Caco-2 (cell line): ENCODE results near the gene CYTH2. TPM values are rescaled to one million over a fixed set of nuclear protein-coding genes. Genes with fewer than 3 reads are reported as not detected.
A peak's percentile ranks its signal among the peaks of the same experiment; 100 is the strongest.

Experiments
- BruUV-seq: library from RNA; stranded (reverse); fragments of 400-500 nt; replicated peaks from 2 replicates; lab custom pipeline; 2021; lab: Mats Ljungman, UMichigan
- CTCF ChIA-PET: fragments of 300-600 bp; sonication (Branson Sonifier 250); formaldehyde crosslinking; loops from one replicate; lab custom pipeline; 2022; ENCODE audit warnings: antibody characterized with exemption; lab: Charles Lee
- POLR2A ChIA-PET: fragments of 300-600 bp; sonication (Branson Sonifier 250); formaldehyde crosslinking; loops from one replicate; lab custom pipeline; 2022; ENCODE audit warnings: antibody characterized with exemption; lab: Charles Lee
- DNase-seq, 2 experiments: peaks; one replicate each; pipeline versions ENCODE4 v3.0.0 to v3.0.0-alpha.2; 2020 to 2022
- H3K27me3 ChIP-seq: replicated peaks from 2 replicates; pipeline ENCODE4 v1.6.0; 2011; ENCODE audit warnings: low read length; ENCODE audit not compliant: control insufficient read depth, insufficient read depth
- H3K36me3 ChIP-seq: 2 replicates; pipeline ENCODE4 v1.5.1; 2011; ENCODE audit warnings: low read length; ENCODE audit not compliant: control insufficient read depth, insufficient read depth
- H3K4me1 ChIP-seq: fragments of 250-450 bp; sonication (Bioruptor Pico); 2 replicates; pipeline ENCODE4 v1.5.1; 2020; ENCODE audit warnings: mild to moderate bottlenecking
- H3K4me3 ChIP-seq: 2 replicates; pipeline ENCODE4 v1.5.1; 2011; ENCODE audit warnings: low read depth, mild to moderate bottlenecking, control low read depth, low read length
- H3K9me3 ChIP-seq: fragments of 250-450 bp; sonication (Bioruptor Pico); 2 replicates; pipeline ENCODE4 v1.5.1; 2020; ENCODE audit warnings: mild to moderate bottlenecking, moderate library complexity
- H3K27ac Mint-ChIP-seq: one replicate; pipeline ENCODE4 v1.8.0; 2022; ENCODE audit warnings: mixed read lengths; ENCODE audit not compliant: unreplicated experiment
- H3K27me3 Mint-ChIP-seq: one replicate; pipeline ENCODE4 v1.8.0; 2022; ENCODE audit warnings: mixed read lengths; ENCODE audit not compliant: insufficient read depth, unreplicated experiment
- H3K36me3 Mint-ChIP-seq: one replicate; pipeline ENCODE4 v1.8.0; 2022; ENCODE audit warnings: mild to moderate bottlenecking, mixed read lengths; ENCODE audit not compliant: insufficient read depth, unreplicated experiment
- H3K4me1 Mint-ChIP-seq: one replicate; pipeline ENCODE4 v1.8.0; 2022; ENCODE audit warnings: low read depth, mixed read lengths; ENCODE audit not compliant: unreplicated experiment
- H3K4me3 Mint-ChIP-seq: one replicate; pipeline ENCODE4 v1.8.0; 2022; ENCODE audit warnings: mild to moderate bottlenecking, moderate library complexity, mixed read lengths; ENCODE audit not compliant: unreplicated experiment
- H3K9me3 Mint-ChIP-seq: one replicate; pipeline ENCODE4 v1.8.0; 2022; ENCODE audit warnings: mixed read lengths; ENCODE audit not compliant: unreplicated experiment
- intact Hi-C: fragments of 100-400 bp; cut with micrococcal nuclease; formaldehyde crosslinking; loops from one replicate; pipeline ENCODE4 v1.10.0; 2022; ENCODE audit not compliant: unreplicated experiment
- total RNA-seq: library from RNA; stranded (reverse); gene quantifications from 2 replicates; pipeline ENCODE4 v1.2.3, GENCODE V29; 2022
- TF ChIP-seq, protein P1 (sequence below), 2 experiments: fragments of 200-600 bp in 1 of 2; IDR thresholded peaks; 1 replicate in 1 of 2; 2 replicates in 1 of 2; pipeline versions ENCODE4 v1.5.1 to v1.8.0; 2011 to 2022; ENCODE audit warnings: antibody characterized with exemption in 1 of 2, control low read depth in 1 of 2, inconsistent platforms in 1 of 2, low read depth in 1 of 2, low read length in 1 of 2, mild to moderate bottlenecking in 1 of 2, moderate library complexity in 1 of 2; ENCODE audit not compliant: insufficient read depth in 1 of 2, severe bottlenecking in 1 of 2, unreplicated experiment in 1 of 2

The CYTH2 gene
- total RNA-seq, 1 experiment from 2014 or later, result 74.6 TPM

GRCh38 chr19:48480558-48481500 is 11.7 kb downstream of the CYTH2 start:
- intact Hi-C loops, result no loop called here
- no peaks in the 10 kb centered on the region for H3K27me3 Mint-ChIP-seq
- no peaks in the 10 kb centered on the region for H3K36me3 ChIP-seq
- peaks cover 77% of the 10 kb centered on the region for H3K36me3 Mint-ChIP-seq
- H3K4me3 ChIP-seq, result no peak overlapping the region
- no peak for DNase-seq
- H3K27me3 ChIP-seq, result no peaks in the 10 kb centered on the region
- H3K4me1 Mint-ChIP-seq, result peaks cover 6% of the 10 kb centered on the region
- no peaks in the 10 kb centered on the region for H3K9me3 Mint-ChIP-seq
- TF ChIP-seq, protein P1, sequence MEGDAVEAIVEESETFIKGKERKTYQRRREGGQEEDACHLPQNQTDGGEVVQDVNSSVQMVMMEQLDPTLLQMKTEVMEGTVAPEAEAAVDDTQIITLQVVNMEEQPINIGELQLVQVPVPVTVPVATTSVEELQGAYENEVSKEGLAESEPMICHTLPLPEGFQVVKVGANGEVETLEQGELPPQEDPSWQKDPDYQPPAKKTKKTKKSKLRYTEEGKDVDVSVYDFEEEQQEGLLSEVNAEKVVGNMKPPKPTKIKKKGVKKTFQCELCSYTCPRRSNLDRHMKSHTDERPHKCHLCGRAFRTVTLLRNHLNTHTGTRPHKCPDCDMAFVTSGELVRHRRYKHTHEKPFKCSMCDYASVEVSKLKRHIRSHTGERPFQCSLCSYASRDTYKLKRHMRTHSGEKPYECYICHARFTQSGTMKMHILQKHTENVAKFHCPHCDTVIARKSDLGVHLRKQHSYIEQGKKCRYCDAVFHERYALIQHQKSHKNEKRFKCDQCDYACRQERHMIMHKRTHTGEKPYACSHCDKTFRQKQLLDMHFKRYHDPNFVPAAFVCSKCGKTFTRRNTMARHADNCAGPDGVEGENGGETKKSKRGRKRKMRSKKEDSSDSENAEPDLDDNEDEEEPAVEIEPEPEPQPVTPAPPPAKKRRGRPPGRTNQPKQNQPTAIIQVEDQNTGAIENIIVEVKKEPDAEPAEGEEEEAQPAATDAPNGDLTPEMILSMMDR (IDR thresholded peaks at IDR 0.05; ENCODE audit: insufficient read depth in 1 of 2, low read depth in 1 of 2, low read length in 1 of 2, severe bottlenecking in 1 of 2, unreplicated experiment in 1 of 2), result no peak
- peak overlapping the region; percentile 38 for H3K27ac Mint-ChIP-seq
- no peaks in the 10 kb centered on the region for H3K9me3 ChIP-seq
- peak overlapping the region; percentile 64 for H3K4me3 Mint-ChIP-seq
- ChIA-PET CTCF (interaction anchor here (0.6 to 0.7 kb wide), 2 partner anchors 10 to 95 kb away, joined by 3 read pairs; no protein-coding TSS in a partner anchor), POLR2A (no interaction called here)
- BruUV-seq, result no TSS peak
- no peaks in the 10 kb centered on the region for H3K4me1 ChIP-seq

DNA sequence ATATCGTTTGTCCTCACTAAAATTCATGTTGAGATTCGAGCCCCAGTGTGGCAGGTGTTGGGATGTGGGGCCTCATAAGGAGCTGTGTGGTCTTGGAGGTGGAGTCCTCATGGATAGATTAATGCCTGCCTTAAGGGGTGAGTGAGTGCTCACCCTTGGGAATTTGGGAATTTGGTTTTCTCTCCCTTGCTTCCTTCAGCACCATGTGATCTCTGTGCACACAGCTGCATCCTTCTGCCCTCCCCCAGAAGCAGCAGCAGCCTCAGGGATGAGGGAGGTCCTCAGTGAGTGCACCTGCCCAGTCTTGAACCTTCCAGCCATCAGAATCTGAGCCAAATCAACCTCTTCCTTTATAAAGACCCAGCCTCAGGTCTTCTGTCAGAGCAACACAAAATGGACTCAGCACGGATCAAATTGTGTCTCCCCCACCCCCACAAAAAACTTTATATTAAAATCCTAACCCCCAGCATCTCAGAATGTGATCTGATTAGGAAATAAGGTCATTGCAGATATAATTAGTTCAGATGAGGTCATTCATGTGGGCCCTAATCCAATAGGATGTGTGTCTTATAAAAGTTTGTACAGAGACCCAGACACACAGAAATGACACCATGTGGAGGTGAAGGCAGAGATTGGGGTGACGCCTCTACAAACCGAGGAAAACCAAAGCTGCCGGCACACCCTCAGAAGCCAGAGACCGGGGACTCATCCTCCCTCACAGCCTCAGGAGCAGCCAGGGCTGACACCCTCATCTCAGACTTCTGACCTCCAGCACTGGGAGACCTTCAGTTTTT is 12.9 kb downstream of the CYTH2 start:
- Mint-ChIP-seq H3K4me1 (peaks cover 13% of the 10 kb centered on the region), H3K9me3 (no peaks in the 10 kb centered on the region), H3K27ac (peak overlapping the region; percentile 25), H3K27me3 (no peaks in the 10 kb centered on the region), H3K36me3 (peaks cover 79% of the 10 kb centered on the region), H3K4me3 (no peak overlapping the region)
- no peaks in the 10 kb centered on the region for H3K27me3 ChIP-seq
- intact Hi-C loops, result no loop called here
- CTCF ChIA-PET, result interaction anchor here (0.6 kb wide), 1 partner anchor 178 kb away, joined by 3 read pairs; no protein-coding TSS in a partner anchor
- H3K9me3 ChIP-seq, result no peaks in the 10 kb centered on the region
- no peak overlapping the region for H3K4me3 ChIP-seq
- POLR2A ChIA-PET, result no interaction called here
- H3K36me3 ChIP-seq, result no peaks in the 10 kb centered on the region
- BruUV-seq, result TSS peak; percentile 31
- TF ChIP-seq, protein P1 (IDR thresholded peaks at IDR 0.05; ENCODE audit: insufficient read depth in 1 of 2, low read depth in 1 of 2, low read length in 1 of 2, severe bottlenecking in 1 of 2, unreplicated experiment in 1 of 2), result no peak
- DNase-seq, result no peak
- no peaks in the 10 kb centered on the region for H3K4me1 ChIP-seq

- H3K4me1 ChIP-seq, result peaks cover 12% of the 10 kb centered on the region
- H3K9me3 ChIP-seq, result no peaks in the 10 kb centered on the region
- peaks cover 17% of the 10 kb centered on the region for H3K4me1 Mint-ChIP-seq
- BruUV-seq, result no TSS peak
- no peaks in the 10 kb centered on the region for H3K36me3 ChIP-seq
- intact Hi-C loops, result no loop called here
- ChIA-PET CTCF (no interaction called here), POLR2A (no interaction called here)
- no peak overlapping the region for H3K4me3 ChIP-seq
- peaks cover 72% of the 10 kb centered on the region for H3K36me3 Mint-ChIP-seq
- DNase-seq, result no peak
- no peaks in the 10 kb centered on the region for H3K27me3 ChIP-seq
- H3K4me3 Mint-ChIP-seq, result no peak overlapping the region
- no peak overlapping the region for H3K27ac Mint-ChIP-seq
- TF ChIP-seq, protein P1 (IDR thresholded peaks at IDR 0.05; ENCODE audit: insufficient read depth in 1 of 2, low read depth in 1 of 2, low read length in 1 of 2, severe bottlenecking in 1 of 2, unreplicated experiment in 1 of 2), result no peak
- no peaks in the 10 kb centered on the region for H3K27me3 Mint-ChIP-seq
- no peaks in the 10 kb centered on the region for H3K9me3 Mint-ChIP-seq
These were observed 14.1 kb downstream of the CYTH2 start for GRCh38 chr19:48483301-48483700.
